Naive thymus-derived CD8-positive, alpha-beta T cell (primary cell): ENCODE measurements around the gene PCDHGA12. TPM values are rescaled to one million over a fixed set of nuclear protein-coding genes. Genes with fewer than 3 reads are reported as not detected.
A peak's percentile ranks its signal among the peaks of the same experiment; 100 is the strongest.

Experiments
- ATAC-seq, 2 donors: fragments of 150-1000 bp; cut with Tn5 transposase in 1 of 2; sonication (Bioruptor Pico), chemical (Tn5 transposase) in 1 of 2; 1 replicate in 1 of 2; 2 replicates in 1 of 2; pipeline ENCODE4 v1.10.0; 2021; ENCODE audit warnings: mild to moderate bottlenecking in 2 of 2, moderate library complexity in 2 of 2
- POLR2A ChIA-PET: fragments of 350-600 bp; sonication (Branson Sonifier 250); formaldehyde crosslinking; loops from one replicate; lab custom pipeline; 2021; ENCODE audit warnings: antibody characterized with exemption; lab: Charles Lee
- DNase-seq, 10 donors: peaks; one replicate each; pipeline versions ENCODE4 v3.0.0 to v3.0.0-alpha.2; 2020 to 2022
- H3K27ac Mint-ChIP-seq, 10 donors: one replicate each; pipeline ENCODE4 v1.8.0; 2020 to 2022; ENCODE audit warnings: mild to moderate bottlenecking in 10 of 10, mixed read lengths in 10 of 10, moderate library complexity in 4 of 10, inconsistent platforms in 1 of 10
- H3K27me3 Mint-ChIP-seq, 5 donors: one replicate each; pipeline ENCODE4 v1.8.0; 2021 to 2022; ENCODE audit warnings: mixed read lengths in 5 of 5
- H3K36me3 Mint-ChIP-seq, 3 donors: one replicate each; pipeline ENCODE4 v1.8.0; 2020 to 2022; ENCODE audit warnings: mixed read lengths in 3 of 3, mild to moderate bottlenecking in 2 of 3, inconsistent platforms in 1 of 3
- H3K4me1 Mint-ChIP-seq, 4 donors: one replicate each; pipeline ENCODE4 v1.8.0; 2021 to 2022; ENCODE audit warnings: mixed read lengths in 4 of 4
- H3K4me3 Mint-ChIP-seq, 10 donors: one replicate each; pipeline ENCODE4 v1.8.0; 2020 to 2022; ENCODE audit warnings: mild to moderate bottlenecking in 10 of 10, mixed read lengths in 10 of 10, moderate library complexity in 6 of 10, inconsistent platforms in 1 of 10
- H3K9me3 Mint-ChIP-seq, 9 donors: one replicate each; pipeline ENCODE4 v1.8.0; 2020 to 2022; ENCODE audit warnings: mixed read lengths in 9 of 9, mild to moderate bottlenecking in 3 of 9, inconsistent platforms in 1 of 9, moderate library complexity in 1 of 9
- polyA plus RNA-seq, 3 donors: library from polyadenylated mRNA; unstranded; fragments of 300-500 nt; fragmentation: Illumina TruSeq; gene quantifications; one replicate each; pipeline ENCODE4 v1.2.3, GENCODE V29; 2021
- total RNA-seq, 8 experiments: library from RNA in 2 of 8; stranded (reverse) in 2 of 8; gene quantifications; one replicate each; pipeline ENCODE4 v1.2.3 and lab custom pipeline; 2021 to 2026

Gene PCDHGA12
- total and polyA plus RNA-seq, 5 experiments from 2014 or later, result 0.06 to 0.22 (median 0.07) TPM; not detected in 2

DNA sequence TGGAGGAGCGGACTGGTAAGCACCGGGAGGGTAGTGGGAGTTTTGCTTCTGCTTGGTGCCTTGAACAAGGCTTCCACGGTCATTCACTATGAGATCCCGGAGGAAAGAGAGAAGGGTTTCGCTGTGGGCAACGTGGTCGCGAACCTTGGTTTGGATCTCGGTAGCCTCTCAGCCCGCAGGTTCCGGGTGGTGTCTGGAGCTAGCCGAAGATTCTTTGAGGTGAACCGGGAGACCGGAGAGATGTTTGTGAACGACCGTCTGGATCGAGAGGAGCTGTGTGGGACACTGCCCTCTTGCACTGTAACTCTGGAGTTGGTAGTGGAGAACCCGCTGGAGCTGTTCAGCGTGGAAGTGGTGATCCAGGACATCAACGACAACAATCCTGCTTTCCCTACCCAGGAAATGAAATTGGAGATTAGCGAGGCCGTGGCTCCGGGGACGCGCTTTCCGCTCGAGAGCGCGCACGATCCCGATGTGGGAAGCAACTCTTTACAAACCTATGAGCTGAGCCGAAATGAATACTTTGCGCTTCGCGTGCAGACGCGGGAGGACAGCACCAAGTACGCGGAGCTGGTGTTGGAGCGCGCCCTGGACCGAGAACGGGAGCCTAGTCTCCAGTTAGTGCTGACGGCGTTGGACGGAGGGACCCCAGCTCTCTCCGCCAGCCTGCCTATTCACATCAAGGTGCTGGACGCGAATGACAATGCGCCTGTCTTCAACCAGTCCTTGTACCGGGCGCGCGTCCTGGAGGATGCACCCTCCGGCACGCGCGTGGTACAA is 46.0 kb downstream of the PCDHGA12 start:
- Mint-ChIP-seq H3K4me1 (peaks cover 10 to 31% (median 28%) of the 10 kb centered on the region in 4 donors), H3K9me3 (no peaks in the 10 kb centered on the region), H3K4me3 (peak overlapping the region; percentile 83 to 93 (median 87)), H3K27ac (peak overlapping the region in 2 of 10 donors; percentile 1 to 78), H3K27me3 (peaks cover 32 to 70% (median 53%) of the 10 kb centered on the region in 5 donors), H3K36me3 (no peaks in the 10 kb centered on the region)
- POLR2A ChIA-PET, result no interaction called here
- DNase-seq (no peak), ATAC-seq (peak; percentile 35 to 36)

DNA sequence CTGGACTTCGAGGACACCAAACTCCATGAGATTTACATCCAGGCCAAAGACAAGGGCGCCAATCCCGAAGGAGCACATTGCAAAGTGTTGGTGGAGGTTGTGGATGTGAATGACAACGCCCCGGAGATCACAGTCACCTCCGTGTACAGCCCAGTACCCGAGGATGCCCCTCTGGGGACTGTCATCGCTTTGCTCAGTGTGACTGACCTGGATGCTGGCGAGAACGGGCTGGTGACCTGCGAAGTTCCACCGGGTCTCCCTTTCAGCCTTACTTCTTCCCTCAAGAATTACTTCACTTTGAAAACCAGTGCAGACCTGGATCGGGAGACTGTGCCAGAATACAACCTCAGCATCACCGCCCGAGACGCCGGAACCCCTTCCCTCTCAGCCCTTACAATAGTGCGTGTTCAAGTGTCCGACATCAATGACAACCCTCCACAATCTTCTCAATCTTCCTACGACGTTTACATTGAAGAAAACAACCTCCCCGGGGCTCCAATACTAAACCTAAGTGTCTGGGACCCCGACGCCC is 46.8 kb downstream of the PCDHGA12 start:
- DNase-seq, result no peak

DNA sequence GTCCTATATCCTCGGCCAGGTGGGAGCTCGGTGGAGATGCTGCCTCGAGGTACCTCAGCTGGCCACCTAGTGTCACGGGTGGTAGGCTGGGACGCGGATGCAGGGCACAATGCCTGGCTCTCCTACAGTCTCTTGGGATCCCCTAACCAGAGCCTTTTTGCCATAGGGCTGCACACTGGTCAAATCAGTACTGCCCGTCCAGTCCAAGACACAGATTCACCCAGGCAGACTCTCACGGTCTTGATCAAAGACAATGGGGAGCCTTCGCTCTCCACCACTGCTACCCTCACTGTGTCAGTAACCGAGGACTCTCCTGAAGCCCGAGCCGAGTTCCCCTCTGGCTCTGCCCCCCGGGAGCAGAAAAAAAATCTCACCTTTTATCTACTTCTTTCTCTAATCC is 47.5 kb downstream of the PCDHGA12 start:
- H3K27ac Mint-ChIP-seq, result no peak overlapping the region
- H3K9me3 Mint-ChIP-seq, result no peaks in the 10 kb centered on the region
- peak overlapping the region in 4 of 10 donors; percentile 14 to 93 (median 87) for H3K4me3 Mint-ChIP-seq
- H3K27me3 Mint-ChIP-seq, result peaks cover 38 to 83% (median 64%) of the 10 kb centered on the region in 5 donors
- POLR2A ChIA-PET, result no interaction called here
- ATAC-seq (no peak), DNase-seq (no peak)
- H3K36me3 Mint-ChIP-seq, result no peaks in the 10 kb centered on the region
- H3K4me1 Mint-ChIP-seq, result peaks cover 10 to 31% (median 28%) of the 10 kb centered on the region in 4 donors

More for the DNA sequence above, 46.8 kb downstream of the PCDHGA12 start:
- H3K27me3 Mint-ChIP-seq, result peaks cover 33 to 76% (median 57%) of the 10 kb centered on the region in 5 donors
- no peaks in the 10 kb centered on the region for H3K9me3 Mint-ChIP-seq
- no peaks in the 10 kb centered on the region for H3K36me3 Mint-ChIP-seq
- H3K4me1 Mint-ChIP-seq, result peaks cover 10 to 31% (median 28%) of the 10 kb centered on the region in 4 donors
- H3K4me3 Mint-ChIP-seq, result peak overlapping the region; percentile 52 to 93 (median 87)
- H3K27ac Mint-ChIP-seq, result no peak overlapping the region
- no peak for ATAC-seq
- POLR2A ChIA-PET, result no interaction called here

DNA sequence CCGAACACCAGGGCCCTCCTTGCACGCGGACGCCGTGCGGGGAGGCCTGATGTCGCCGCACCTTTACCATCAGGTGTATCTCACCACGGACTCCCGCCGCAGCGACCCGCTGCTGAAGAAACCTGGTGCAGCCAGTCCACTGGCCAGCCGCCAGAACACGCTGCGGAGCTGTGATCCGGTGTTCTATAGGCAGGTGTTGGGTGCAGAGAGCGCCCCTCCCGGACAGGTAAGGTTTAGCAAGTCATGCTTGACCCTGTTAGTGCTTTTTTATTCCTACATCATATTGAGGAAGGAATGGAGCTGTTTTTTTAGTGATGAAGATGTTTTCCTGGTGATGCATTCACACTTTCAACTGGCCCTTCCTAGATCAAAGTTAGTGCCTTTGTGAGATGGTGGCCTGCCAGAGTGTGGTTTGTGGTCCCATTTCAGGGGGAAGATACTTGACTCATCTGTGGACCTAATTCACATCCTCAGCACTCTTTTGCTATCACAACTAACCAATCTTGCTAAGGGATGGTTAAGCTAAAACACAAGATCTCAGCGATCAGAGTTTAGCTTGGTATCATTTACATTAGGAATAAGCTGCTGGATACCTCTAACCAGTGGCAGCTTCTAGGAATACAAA is 48.1 kb downstream of the PCDHGA12 start:
- DNase-seq (no peak), ATAC-seq (no peak)
- POLR2A ChIA-PET, result no interaction called here
- Mint-ChIP-seq H3K4me1 (peaks cover 10 to 31% (median 28%) of the 10 kb centered on the region in 4 donors), H3K9me3 (no peaks in the 10 kb centered on the region), H3K27me3 (peaks cover 42 to 89% (median 70%) of the 10 kb centered on the region in 5 donors), H3K27ac (no peak overlapping the region), H3K36me3 (no peaks in the 10 kb centered on the region), H3K4me3 (peak overlapping the region in 4 of 10 donors; percentile 3 to 83 (median 14))

DNA sequence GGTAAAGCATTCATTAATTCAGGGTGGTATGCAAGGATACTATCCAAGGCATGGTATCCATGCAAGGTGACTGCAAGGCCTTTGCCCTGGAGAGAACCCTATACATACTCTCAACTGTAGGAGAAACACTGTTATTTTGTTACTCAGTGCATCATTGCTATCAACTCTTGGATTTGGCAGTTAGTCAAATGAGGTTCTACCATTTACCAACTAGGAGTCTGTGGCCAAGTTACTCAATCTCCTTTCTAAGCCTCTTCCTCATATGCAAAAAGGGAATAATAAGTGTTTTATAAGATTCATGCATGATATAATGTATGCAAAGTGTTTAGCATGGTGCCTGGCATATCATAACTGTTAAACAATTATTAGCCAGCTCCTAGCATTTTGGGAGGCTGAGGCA is 49.5 kb downstream of the PCDHGA12 start:
- no peaks in the 10 kb centered on the region for H3K36me3 Mint-ChIP-seq
- H3K4me1 Mint-ChIP-seq, result peaks cover 14 to 39% (median 34%) of the 10 kb centered on the region in 4 donors
- H3K9me3 Mint-ChIP-seq, result no peaks in the 10 kb centered on the region
- ATAC-seq (no peak), DNase-seq (no peak)
- POLR2A ChIA-PET, result no interaction called here
- peaks cover 49 to 95% (median 81%) of the 10 kb centered on the region in 5 donors for H3K27me3 Mint-ChIP-seq
- no peak overlapping the region for H3K4me3 Mint-ChIP-seq
- H3K27ac Mint-ChIP-seq, result no peak overlapping the region

Other genes starting within 250 kb of the PCDHGA12 start
Only the 30 nearest of the 35 such genes appear.
- gene PCDHB13, start 216.6 kb upstream of the PCDHGA12 start, total RNA-seq, result not detected
- gene PCDHB13, start 216.6 kb upstream of the PCDHGA12 start, polyA plus RNA-seq, result not detected
- gene PCDHB14, start 207.2 kb upstream of the PCDHGA12 start, total RNA-seq, result not detected
- not detected for gene PCDHB14, start 207.2 kb upstream of the PCDHGA12 start, polyA plus RNA-seq
- not detected for gene PCDHB15, start 185.1 kb upstream of the PCDHGA12 start, total RNA-seq
- not detected for gene PCDHB15, start 185.1 kb upstream of the PCDHGA12 start, polyA plus RNA-seq
- 1 to 10 TPM; 2.1 to 2.5 TPM for gene SLC25A2, start 126.5 kb upstream of the PCDHGA12 start, total RNA-seq
- gene SLC25A2, start 126.5 kb upstream of the PCDHGA12 start, polyA plus RNA-seq, result not detected
- gene TAF7, start 109.7 kb upstream of the PCDHGA12 start, total RNA-seq, result 100 to 1,000 TPM; 139 to 141 TPM
- 100 to 1,000 TPM; 206 to 230 (median 230) TPM for gene TAF7, start 109.7 kb upstream of the PCDHGA12 start, polyA plus RNA-seq
- gene PCDHGA1, start 100.0 kb upstream of the PCDHGA12 start, total RNA-seq, result under 1 TPM; 0.38 to 0.52 TPM
- not detected for gene PCDHGA1, start 100.0 kb upstream of the PCDHGA12 start, polyA plus RNA-seq
- under 1 TPM; 0.16 to 0.18 TPM for gene PCDHGA2, start 91.7 kb upstream of the PCDHGA12 start, total RNA-seq
- not detected for gene PCDHGA2, start 91.7 kb upstream of the PCDHGA12 start, polyA plus RNA-seq
- gene PCDHGA3, start 86.7 kb upstream of the PCDHGA12 start, total RNA-seq, result not detected
- under 1 TPM in 1 of 3 donors, not detected in 2; 0.06 TPM for gene PCDHGA3, start 86.7 kb upstream of the PCDHGA12 start, polyA plus RNA-seq
- under 1 TPM in 1 of 2 experiments, not detected in 1; 0.19 TPM for gene PCDHGB1, start 80.4 kb upstream of the PCDHGA12 start, total RNA-seq
- gene PCDHGB1, start 80.4 kb upstream of the PCDHGA12 start, polyA plus RNA-seq, result not detected
- gene PCDHGA4, start 75.5 kb upstream of the PCDHGA12 start, total RNA-seq, result under 1 TPM; 0.11 to 0.34 TPM
- not detected for gene PCDHGA4, start 75.5 kb upstream of the PCDHGA12 start, polyA plus RNA-seq
- under 1 TPM; 0.47 to 0.81 TPM for gene PCDHGB2, start 70.5 kb upstream of the PCDHGA12 start, total RNA-seq
- gene PCDHGB2, start 70.5 kb upstream of the PCDHGA12 start, polyA plus RNA-seq, result under 1 TPM in 1 of 3 donors, not detected in 2; 0.06 TPM
- gene PCDHGA5, start 66.3 kb upstream of the PCDHGA12 start, total RNA-seq, result under 1 TPM; 0.13 to 0.30 TPM
- gene PCDHGA5, start 66.3 kb upstream of the PCDHGA12 start, polyA plus RNA-seq, result not detected
- under 1 TPM; 0.55 to 0.71 TPM for gene PCDHGB3, start 60.3 kb upstream of the PCDHGA12 start, total RNA-seq
- under 1 TPM in 2 of 3 donors, not detected in 1; 0.10 to 0.22 TPM for gene PCDHGB3, start 60.3 kb upstream of the PCDHGA12 start, polyA plus RNA-seq
- gene PCDHGA6, start 56.6 kb upstream of the PCDHGA12 start, total RNA-seq, result under 1 TPM; 0.60 to 0.68 TPM
- under 1 TPM in 1 of 3 donors, not detected in 2; 0.05 TPM for gene PCDHGA6, start 56.6 kb upstream of the PCDHGA12 start, polyA plus RNA-seq
- gene PCDHGA7, start 47.8 kb upstream of the PCDHGA12 start, total RNA-seq, result under 1 TPM; 0.33 to 0.42 TPM
- gene PCDHGA7, start 47.8 kb upstream of the PCDHGA12 start, polyA plus RNA-seq, result not detected
- under 1 TPM; 0.13 to 0.25 TPM for gene PCDHGB4, start 42.8 kb upstream of the PCDHGA12 start, total RNA-seq
- gene PCDHGB4, start 42.8 kb upstream of the PCDHGA12 start, polyA plus RNA-seq, result under 1 TPM in 1 of 3 donors, not detected in 2; 0.23 TPM
- under 1 TPM; 0.16 to 0.22 TPM for gene PCDHGA8, start 37.9 kb upstream of the PCDHGA12 start, total RNA-seq
- not detected for gene PCDHGA8, start 37.9 kb upstream of the PCDHGA12 start, polyA plus RNA-seq
- gene PCDHGB5, start 32.6 kb upstream of the PCDHGA12 start, total RNA-seq, result under 1 TPM; 0.33 to 0.47 TPM
- under 1 TPM; 0.24 to 0.42 (median 0.24) TPM for gene PCDHGB5, start 32.6 kb upstream of the PCDHGA12 start, polyA plus RNA-seq
- gene PCDHGA9, start 27.7 kb upstream of the PCDHGA12 start, total RNA-seq, result under 1 TPM; 0.13 to 0.19 TPM
- under 1 TPM in 1 of 3 donors, not detected in 2; 0.14 TPM for gene PCDHGA9, start 27.7 kb upstream of the PCDHGA12 start, polyA plus RNA-seq
- under 1 TPM; 0.21 to 0.30 TPM for gene PCDHGB6, start 22.5 kb upstream of the PCDHGA12 start, total RNA-seq
- gene PCDHGB6, start 22.5 kb upstream of the PCDHGA12 start, polyA plus RNA-seq, result under 1 TPM in 1 of 3 donors, not detected in 2; 0.13 TPM
- under 1 TPM; 0.31 to 0.41 TPM for gene PCDHGA10, start 17.5 kb upstream of the PCDHGA12 start, total RNA-seq
- gene PCDHGA10, start 17.5 kb upstream of the PCDHGA12 start, polyA plus RNA-seq, result not detected
- under 1 TPM; 0.16 to 0.25 TPM for gene PCDHGB7, start 12.8 kb upstream of the PCDHGA12 start, total RNA-seq
- not detected for gene PCDHGB7, start 12.8 kb upstream of the PCDHGA12 start, polyA plus RNA-seq
- under 1 TPM; 0.10 to 0.36 TPM for gene PCDHGA11, start 9.5 kb upstream of the PCDHGA12 start, total RNA-seq
- gene PCDHGA11, start 9.5 kb upstream of the PCDHGA12 start, polyA plus RNA-seq, result not detected
- gene PCDHGC3, start 45.5 kb downstream of the PCDHGA12 start, total RNA-seq, result not detected
- gene PCDHGC3, start 45.5 kb downstream of the PCDHGA12 start, polyA plus RNA-seq, result under 1 TPM in 2 of 3 donors, not detected in 1; 0.18 to 0.25 TPM
- gene PCDHGC4, start 54.5 kb downstream of the PCDHGA12 start, total RNA-seq, result not detected
- not detected for gene PCDHGC4, start 54.5 kb downstream of the PCDHGA12 start, polyA plus RNA-seq
- not detected for gene PCDHGC5, start 58.6 kb downstream of the PCDHGA12 start, total RNA-seq
- not detected for gene PCDHGC5, start 58.6 kb downstream of the PCDHGA12 start, polyA plus RNA-seq
- gene DIAPH1, start 188.5 kb downstream of the PCDHGA12 start, total RNA-seq, result 100 to 1,000 TPM; 171 to 183 TPM
- 100 to 1,000 TPM in 1 of 3 donors, 10 to 100 TPM in 2; 87.4 to 105 (median 92.9) TPM for gene DIAPH1, start 188.5 kb downstream of the PCDHGA12 start, polyA plus RNA-seq
- gene HDAC3, start 206.3 kb downstream of the PCDHGA12 start, total RNA-seq, result 10 to 100 TPM; 71.1 to 81.6 TPM
- 100 to 1,000 TPM in 1 of 3 donors, 10 to 100 TPM in 2; 85.7 to 100 (median 91.7) TPM for gene HDAC3, start 206.3 kb downstream of the PCDHGA12 start, polyA plus RNA-seq
- 10 to 100 TPM; 22.3 to 23.9 TPM for gene RELL2, start 206.5 kb downstream of the PCDHGA12 start, total RNA-seq
- gene RELL2, start 206.5 kb downstream of the PCDHGA12 start, polyA plus RNA-seq, result 1 to 10 TPM; 2.6 to 3.9 (median 3.4) TPM
- gene FCHSD1, start 220.9 kb downstream of the PCDHGA12 start, total RNA-seq, result 100 to 1,000 TPM; 110 to 115 TPM
- gene FCHSD1, start 220.9 kb downstream of the PCDHGA12 start, polyA plus RNA-seq, result 1 to 10 TPM; 8.8 to 9.4 (median 9.3) TPM